ENCODE results near the gene COX5A. TPM values are rescaled to one million over a fixed set of nuclear protein-coding genes. Genes with fewer than 3 reads are reported as not detected.
A peak's percentile ranks its signal among the peaks of the same experiment; 100 is the strongest.

Gene COX5A
- total RNA-seq, 4 donors from 2014 or later: 114 to 130 (median 122) TPM

- 26% methylated on average over 8 of the region's 8 CpGs for WGBS
- TF ChIP-seq EP300 (IDR thresholded peaks at IDR 0.05) (no peak), CTCF (IDR thresholded peaks at IDR 0.05) (no peak), POLR2AphosphoS5 (IDR thresholded peaks at IDR 0.05) (no peak), POLR2A (IDR thresholded peaks at IDR 0.05) (no peak)
- Histone ChIP-seq H3K4me1 (peaks cover 52% of the 10 kb centered on the region), H3K9me3 (no peaks in the 10 kb centered on the region), H3K36me3 (no peaks in the 10 kb centered on the region), H3K27me3 (peaks cover 16% of the 10 kb centered on the region), H3K27ac (no peak overlapping the region), H3K4me3 (peak overlapping the region; percentile 56)
- no peak for DNase-seq (ENCODE audit: low spot score in 2 of 2)
These were observed 21.7 kb upstream of the COX5A start for GRCh38 chr15:74959586-74959939.

GRCh38 chr15:74958908-74959585 is 21.2 kb upstream of the COX5A start:
- H3K27ac ChIP-seq: peak overlapping the region; percentile 12
- no peaks in the 10 kb centered on the region for H3K9me3 ChIP-seq
- TF ChIP-seq EP300 (IDR thresholded peaks at IDR 0.05): no peak
- TF ChIP-seq POLR2AphosphoS5 (IDR thresholded peaks at IDR 0.05): no peak
- no peak for TF ChIP-seq POLR2A (IDR thresholded peaks at IDR 0.05)
- TF ChIP-seq CTCF (IDR thresholded peaks at IDR 0.05): no peak
- peaks cover 16% of the 10 kb centered on the region for H3K27me3 ChIP-seq
- no peaks in the 10 kb centered on the region for H3K36me3 ChIP-seq
- peak overlapping the region; percentile 56 for H3K4me3 ChIP-seq
- 5% methylated on average over 36 of the region's 47 CpGs for WGBS
- H3K4me1 ChIP-seq: peaks cover 57% of the 10 kb centered on the region
- no peak for DNase-seq (ENCODE audit: low spot score in 2 of 2)

GRCh38 chr15:74958320-74958907 is 20.5 kb upstream of the COX5A start:
- Histone ChIP-seq H3K27ac (peak overlapping the region; percentile 12), H3K4me1 (peaks cover 58% of the 10 kb centered on the region), H3K4me3 (peak overlapping the region; percentile 56), H3K9me3 (no peaks in the 10 kb centered on the region), H3K27me3 (peaks cover 16% of the 10 kb centered on the region), H3K36me3 (no peaks in the 10 kb centered on the region)
- WGBS: 2% methylated on average over 20 of the region's 28 CpGs
- DNase-seq (ENCODE audit: low spot score in 2 of 2): peak; percentile 85 to 86
- TF ChIP-seq POLR2AphosphoS5 (IDR thresholded peaks at IDR 0.05) (no peak), EP300 (IDR thresholded peaks at IDR 0.05) (no peak), POLR2A (IDR thresholded peaks at IDR 0.05) (no peak), CTCF (IDR thresholded peaks at IDR 0.05) (peak; percentile 31 to 33)

GRCh38 chr15:74957476-74958035 is 19.7 kb upstream of the COX5A start:
- peaks cover 58% of the 10 kb centered on the region for H3K4me1 ChIP-seq
- peaks cover 16% of the 10 kb centered on the region for H3K27me3 ChIP-seq
- peak overlapping the region; percentile 78 for H3K27ac ChIP-seq
- H3K4me3 ChIP-seq: peak overlapping the region; percentile 56
- H3K9me3 ChIP-seq: no peaks in the 10 kb centered on the region
- WGBS: 10% methylated on average over 25 of the region's 28 CpGs
- TF ChIP-seq POLR2AphosphoS5 (IDR thresholded peaks at IDR 0.05): no peak
- TF ChIP-seq CTCF (IDR thresholded peaks at IDR 0.05): no peak
- TF ChIP-seq EP300 (IDR thresholded peaks at IDR 0.05): no peak
- no peak for DNase-seq (ENCODE audit: low spot score in 2 of 2)
- H3K36me3 ChIP-seq: no peaks in the 10 kb centered on the region
